D341Med (cell line): ENCODE measurements around the gene LY6G6D.

ENCODE experiments used
- DNase-seq: peaks from one replicate; pipeline ENCODE4 v3.0.0; 2012; ENCODE audit warnings: low spot score

Gene LY6G6D, protein sequence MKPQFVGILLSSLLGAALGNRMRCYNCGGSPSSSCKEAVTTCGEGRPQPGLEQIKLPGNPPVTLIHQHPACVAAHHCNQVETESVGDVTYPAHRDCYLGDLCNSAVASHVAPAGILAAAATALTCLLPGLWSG

DNA sequence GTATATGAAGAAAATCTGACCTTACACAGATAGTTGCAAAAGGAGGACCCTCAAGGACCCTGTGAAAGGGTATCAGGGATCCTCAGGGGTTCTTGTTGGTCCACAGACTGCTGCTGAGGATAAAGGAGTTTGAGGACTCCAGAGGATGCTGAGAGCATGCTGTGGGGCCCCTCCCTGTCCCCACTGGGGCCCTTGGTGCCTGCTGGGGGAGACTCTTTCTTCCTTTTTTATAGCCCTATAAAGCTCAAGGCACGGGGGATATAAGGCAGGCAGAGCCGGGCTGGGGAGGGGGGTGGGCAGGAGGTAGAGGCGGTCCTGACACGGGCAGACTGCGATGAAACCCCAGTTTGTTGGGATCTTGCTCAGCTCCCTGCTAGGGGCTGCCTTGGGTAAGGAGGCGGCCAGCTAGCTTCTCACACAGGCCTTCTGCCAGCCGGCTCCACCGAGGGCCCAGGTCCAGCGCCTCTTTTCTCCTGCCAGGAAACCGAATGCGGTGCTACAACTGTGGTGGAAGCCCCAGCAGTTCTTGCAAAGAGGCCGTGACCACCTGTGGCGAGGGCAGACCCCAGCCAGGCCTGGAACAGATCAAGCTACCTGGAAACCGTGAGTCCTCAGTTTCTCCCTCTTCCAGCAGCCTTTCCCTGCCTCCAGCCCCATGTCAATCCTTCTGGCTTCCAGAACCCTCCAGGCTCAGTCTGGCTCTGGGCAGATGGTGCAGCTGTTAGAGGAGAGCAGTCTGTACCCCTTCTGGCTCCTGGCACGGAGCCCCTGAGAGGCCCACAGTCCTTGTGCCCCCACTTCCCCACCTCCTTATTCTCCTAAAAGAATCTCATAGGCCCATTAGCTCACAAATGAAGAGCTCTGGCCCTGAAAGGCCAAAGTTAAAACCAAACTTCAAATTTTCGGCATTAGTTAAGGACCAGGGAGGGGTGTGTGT, at the start of gene LY6G6D:
Gene LY6G6D (plus strand): TSS at position 327 of the 937 bp plus-strand sequence. CDS start 8 bp downstream, at position 335.
- no peak for DNase-seq

DNA sequence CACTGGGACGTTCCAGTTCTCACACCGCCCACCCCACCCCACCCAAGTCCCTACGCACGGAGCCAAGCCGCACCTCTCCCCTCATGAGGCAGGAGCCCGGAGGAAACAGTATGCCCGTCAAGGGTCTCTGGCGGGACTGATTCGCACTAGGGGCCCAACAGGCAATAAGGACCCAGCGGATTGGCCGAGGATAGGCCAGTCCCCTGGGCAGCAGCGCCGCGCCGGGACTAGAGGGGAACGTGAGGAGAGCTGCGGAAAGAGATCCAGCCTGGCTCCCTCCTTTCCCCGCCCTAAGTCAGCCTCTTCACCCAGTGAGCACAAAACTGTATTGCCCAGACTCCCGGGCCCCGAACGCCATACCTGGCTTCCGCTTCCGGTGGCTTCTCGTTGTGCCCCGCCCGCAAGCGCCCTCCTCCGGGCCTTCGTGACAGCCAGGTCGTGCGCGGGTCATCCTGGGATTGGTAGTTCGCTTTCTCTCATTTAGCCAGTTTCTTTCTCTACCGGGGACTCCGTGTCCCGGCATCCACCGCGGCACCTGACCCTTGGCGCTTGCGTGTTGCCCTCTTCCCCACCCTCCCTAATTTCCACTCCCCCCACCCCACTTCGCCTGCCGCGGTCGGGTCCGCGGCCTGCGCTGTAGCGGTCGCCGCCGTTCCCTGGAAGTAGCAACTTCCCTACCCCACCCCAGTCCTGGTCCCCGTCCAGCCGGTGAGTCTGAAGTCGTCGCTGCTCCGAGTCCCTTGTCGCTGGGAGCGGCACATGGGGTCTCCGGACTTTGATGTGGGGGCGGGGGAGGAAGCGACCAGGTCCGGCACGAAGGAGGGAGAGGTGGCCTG, 49.4 kb upstream of the LY6G6D start, which contains the start of gene CSNK2B:
Gene CSNK2B (plus strand): TSS at position 580 of the 836 bp plus-strand sequence. CDS start 752 bp downstream, outside the sequence.
- DNase-seq: peak; percentile 95

DNA sequence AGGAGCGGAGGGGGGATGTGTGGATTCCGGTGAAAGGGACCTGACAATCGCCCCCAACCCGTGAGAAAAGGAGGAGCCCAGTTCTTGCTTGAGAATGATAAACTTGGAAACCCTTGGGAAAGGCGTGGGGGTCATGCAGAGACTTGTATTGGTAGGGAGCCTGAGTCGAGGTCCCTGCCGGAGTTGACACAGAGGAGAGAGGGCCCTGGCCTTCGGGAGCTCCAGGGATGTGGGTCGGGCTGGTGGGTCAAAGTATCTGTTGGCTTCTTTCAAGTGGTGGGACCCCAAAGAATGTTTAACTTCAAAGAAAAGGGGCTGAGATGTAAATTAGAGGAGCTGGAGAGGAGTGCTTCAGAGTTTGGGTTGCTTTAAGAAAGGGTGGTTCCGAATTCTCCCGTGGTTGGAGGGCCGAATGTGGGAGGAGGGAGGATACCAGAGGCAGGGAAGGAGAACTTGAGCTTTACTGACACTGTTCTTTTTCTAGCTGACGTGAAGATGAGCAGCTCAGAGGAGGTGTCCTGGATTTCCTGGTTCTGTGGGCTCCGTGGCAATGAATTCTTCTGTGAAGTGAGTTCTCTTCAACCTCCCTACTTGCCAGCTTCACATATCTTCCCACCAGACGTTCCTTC, 48.7 kb upstream of the LY6G6D start:
- no peak for DNase-seq

DNA sequence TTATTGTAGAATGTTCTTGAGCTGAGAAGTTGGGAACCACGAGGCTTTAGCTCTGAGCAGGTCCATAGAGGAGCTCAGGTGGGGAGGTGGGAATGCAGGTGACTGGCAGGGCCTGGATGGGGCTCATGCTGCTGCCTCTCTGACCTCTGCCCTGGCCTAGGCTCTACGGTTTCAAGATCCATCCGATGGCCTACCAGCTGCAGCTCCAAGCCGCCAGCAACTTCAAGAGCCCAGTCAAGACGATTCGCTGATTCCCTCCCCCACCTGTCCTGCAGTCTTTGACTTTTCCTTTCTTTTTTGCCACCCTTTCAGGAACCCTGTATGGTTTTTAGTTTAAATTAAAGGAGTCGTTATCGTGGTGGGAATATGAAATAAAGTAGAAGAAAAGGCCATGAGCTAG, 45.5 kb upstream of the LY6G6D start, which contains the start of gene LY6G5B:
Gene LY6G5B (plus strand): TSS at position 301 of the 400 bp plus-strand sequence. CDS start 975 bp downstream, outside the sequence.
- no peak for DNase-seq

DNA sequence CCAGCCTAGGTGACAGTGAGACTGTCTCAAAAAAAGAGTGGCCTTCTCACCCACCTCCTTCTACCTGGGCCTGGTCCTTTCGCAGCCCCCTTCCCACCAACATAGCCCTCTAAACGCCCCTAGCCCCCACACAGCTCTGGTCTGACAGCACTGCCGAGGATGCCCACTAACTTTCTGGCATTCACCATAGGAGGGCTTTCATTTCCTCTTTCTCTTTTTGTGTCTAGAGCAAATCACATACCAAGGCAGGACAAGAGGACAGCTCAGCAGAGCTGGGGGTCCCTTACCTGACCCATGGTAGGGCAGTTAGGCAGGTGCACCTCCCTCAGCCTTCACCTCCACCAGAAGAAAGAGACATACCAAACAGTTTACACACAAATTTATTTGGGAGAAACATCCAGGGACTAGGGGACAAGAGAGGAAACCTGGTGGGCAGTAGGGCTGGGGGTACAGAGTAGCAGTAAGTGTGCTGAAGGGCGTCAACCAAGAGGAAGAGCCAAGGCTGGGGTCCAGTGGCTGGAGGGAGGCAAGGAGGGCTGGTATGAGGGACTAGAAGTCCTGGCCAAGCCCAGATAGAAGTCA, 38.7 kb upstream of the LY6G6D start:
- no peak for DNase-seq

DNA sequence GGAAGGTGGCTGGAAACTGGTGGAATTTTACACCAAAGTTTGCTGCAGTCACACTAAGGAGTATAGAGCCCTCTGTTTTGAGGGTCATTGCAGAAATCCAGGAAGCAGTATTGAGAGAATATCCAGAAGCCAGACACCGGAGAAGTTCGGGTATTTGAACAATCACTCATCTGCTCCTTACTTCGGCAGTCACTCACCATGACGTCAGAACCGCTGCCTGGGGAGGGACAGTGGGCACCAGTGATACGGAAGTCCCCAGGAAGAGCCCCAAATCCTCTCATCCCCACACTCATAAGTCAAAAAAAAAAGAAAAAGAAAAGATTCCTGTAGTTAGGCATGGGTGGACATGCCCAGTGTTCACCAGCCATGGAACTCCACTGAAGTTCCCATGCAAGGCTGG, 38.2 kb upstream of the LY6G6D start:
- DNase-seq: no peak

DNA sequence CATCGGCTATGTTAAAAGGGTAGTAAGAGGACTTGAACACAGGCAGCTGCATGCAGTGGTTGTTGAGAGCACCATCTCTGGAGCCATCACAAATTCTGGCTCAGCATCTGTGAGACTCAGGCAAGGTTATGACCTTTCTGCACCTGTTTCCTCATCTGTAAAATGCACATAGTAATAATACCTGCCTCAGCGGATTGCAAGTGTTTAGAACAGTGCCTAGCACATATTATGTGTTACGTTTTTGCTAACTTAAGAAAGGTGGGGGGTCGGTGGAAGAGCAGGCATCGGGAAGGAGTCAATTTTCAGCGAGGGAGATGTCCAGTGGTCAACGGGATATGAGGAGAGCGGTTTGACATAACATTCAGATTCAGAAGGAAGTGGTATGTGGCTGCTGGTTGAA, 37.2 kb upstream of the LY6G6D start:
- no peak for DNase-seq

DNA sequence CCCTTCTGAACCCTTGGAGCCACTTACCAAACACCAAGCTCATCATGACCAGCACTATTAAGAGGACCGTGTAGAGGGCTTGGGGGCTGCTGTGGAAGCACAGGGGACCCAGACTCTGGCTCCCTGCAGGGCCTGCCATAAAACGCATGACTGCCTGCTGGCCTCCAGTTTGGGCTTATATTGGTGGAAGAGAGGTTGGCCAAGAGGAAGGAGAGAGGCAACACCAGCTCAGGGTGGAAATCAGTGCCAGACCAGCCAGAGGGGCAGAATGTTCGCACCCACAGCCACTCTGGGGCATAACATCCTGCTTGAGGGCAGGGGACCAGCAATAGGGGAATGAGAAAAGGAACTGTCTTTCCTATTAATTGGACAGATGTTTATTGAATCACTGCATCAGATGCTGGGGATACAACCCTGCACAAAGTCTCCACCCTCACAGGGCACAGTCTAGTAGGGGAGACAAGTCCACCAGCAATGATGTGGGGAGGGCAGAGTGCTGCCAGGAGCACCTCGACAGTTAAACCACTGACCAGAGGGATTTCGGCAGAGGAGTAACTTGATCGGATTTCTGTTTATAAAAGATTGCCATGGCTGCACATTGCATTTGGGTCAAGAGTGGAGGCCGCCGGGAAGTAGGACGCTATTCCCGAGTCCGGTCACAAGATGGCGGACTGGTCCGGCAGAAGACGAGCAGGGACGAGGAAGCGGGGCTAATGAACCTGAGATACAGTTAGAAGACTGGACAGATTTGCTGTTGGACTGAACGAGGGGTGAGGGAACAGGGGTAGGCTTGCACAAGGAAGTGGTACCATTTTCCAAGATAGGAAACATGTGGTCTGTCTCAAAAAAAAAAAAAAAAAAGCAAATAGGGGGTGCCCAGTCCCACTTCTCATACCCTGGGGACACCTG, 34.7 kb upstream of the LY6G6D start, which contains the start of gene LY6G5C:
Gene LY6G5C (minus strand): TSS at position 842 of the 909 bp plus-strand sequence. CDS start 694 bp downstream, at position 148.
- DNase-seq: peak; percentile 83

DNA sequence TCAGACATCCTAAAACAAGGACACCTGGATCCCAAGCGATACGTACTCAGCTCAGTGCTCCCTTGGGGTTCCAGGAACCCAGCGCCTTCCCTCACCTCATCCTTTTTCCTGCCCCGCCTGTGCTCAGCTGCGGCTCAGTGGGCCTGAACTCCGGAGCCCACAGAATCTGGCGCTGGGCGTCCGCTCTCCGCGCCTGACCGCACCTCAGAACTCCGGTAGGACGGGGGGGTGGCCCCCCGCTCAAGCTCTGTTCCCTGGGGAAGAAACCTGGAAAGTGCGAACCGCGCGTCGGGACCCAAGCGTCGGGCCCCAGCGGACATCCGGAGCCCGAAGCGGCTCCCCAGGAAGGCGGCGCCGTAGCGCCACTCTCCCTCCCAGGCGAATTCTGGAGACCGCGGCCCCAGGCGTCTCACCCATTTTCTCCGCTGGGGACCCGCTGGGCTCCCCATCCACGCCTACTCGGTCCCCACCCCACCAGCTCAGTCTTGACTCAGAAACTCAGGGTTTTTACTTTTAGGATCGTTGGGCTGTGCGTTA, 33.9 kb upstream of the LY6G6D start:
- DNase-seq: peak; percentile 46

DNA sequence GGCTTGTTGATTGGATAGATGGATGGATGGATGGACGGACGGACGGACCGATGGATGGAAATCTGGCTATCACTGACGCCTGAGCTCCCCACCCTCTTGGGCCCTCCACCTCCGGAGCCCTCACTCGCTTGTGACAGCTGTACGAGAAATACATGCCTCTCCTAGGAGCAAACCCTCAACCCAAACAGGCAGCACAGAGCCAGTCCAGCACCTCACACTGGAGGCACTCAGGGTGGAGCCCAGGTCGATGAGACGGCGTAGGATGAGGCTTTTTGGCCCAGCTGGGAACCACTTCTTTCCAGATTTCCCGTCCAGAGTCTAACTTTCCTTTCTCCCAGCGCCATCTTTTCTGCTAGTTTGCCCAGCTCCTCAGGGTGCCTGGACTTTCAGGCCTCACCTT, 31.6 kb upstream of the LY6G6D start:
- DNase-seq: no peak

DNA sequence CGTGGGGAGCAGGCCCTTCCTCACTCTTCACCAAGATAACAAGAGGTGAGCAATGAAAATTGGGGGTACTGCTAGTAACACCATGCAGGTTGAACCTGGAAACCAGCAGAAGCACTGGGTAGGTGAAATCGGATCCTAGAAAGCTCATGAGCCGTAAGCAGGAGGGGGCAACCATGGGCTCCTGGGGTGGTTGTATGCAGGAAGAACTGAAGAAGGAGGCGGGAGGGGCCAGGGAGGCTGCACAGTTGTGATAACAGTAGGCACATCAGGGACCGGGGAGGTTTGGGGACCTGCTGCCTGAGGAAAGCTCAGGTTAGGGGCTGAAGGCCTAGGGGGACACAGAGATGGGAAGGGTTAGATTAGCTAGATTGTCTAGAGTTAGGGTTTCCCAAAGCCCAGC, 28.7 kb upstream of the LY6G6D start:
- no peak for DNase-seq

DNA sequence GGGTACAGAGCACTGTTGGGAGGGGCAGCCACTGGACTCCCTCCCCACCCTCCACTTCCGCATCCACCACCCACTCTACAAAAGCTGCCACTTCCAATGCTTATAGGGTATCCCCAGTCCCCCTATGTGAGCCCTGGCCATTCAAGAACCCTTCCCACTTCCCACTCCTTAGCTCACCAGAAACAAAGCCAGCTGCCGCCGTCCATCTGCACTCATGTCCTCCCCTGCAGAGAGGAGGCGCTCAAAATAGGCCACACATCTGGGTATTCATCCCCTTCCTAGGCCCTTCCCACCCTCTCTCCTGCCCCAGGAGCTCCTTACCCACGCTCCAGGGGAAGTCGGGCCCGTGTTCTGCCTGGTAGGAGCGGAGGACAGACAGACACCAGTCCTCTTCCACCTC, 27.8 kb upstream of the LY6G6D start:
- DNase-seq: no peak

DNA sequence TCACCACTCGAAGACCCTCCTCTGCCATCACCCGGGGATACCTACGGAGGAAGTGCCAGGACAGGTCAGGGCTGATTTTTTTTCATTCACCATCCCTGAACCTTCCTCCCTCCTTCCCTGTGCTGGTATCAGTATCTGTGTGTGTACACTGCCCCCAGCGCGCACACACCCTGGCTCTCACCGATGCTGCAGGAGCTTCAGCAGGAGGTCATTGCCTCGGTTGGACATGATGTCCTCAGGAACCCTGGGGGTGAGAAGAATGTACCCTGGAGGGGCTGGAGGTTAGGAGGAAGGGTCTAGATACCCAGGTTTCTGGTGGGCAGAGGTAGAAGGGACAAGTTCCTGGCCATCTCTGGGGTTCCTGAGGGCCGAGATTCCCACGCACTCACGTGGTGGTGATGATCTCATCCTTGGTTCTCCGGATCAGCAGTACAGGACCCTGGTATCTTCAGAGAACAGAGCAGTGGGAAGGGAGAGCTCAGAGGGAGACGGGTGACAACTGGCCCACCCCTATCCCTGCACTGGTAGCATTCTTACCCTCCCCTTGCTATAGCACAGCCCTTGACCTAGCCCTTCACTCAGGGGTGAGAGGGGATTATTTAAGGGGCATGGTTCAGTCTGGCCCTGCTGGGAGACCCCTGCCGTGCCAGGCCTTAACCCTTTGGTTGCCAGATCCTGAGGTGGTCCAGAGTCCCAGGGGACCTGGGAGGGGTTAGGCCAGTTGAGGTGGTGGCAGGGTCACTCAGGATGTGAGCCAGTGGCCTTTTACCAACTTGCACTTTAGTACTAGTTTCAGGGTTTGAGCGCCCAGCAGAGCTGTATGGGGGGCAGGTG, 27.1 kb upstream of the LY6G6D start:
- no peak for DNase-seq

DNA sequence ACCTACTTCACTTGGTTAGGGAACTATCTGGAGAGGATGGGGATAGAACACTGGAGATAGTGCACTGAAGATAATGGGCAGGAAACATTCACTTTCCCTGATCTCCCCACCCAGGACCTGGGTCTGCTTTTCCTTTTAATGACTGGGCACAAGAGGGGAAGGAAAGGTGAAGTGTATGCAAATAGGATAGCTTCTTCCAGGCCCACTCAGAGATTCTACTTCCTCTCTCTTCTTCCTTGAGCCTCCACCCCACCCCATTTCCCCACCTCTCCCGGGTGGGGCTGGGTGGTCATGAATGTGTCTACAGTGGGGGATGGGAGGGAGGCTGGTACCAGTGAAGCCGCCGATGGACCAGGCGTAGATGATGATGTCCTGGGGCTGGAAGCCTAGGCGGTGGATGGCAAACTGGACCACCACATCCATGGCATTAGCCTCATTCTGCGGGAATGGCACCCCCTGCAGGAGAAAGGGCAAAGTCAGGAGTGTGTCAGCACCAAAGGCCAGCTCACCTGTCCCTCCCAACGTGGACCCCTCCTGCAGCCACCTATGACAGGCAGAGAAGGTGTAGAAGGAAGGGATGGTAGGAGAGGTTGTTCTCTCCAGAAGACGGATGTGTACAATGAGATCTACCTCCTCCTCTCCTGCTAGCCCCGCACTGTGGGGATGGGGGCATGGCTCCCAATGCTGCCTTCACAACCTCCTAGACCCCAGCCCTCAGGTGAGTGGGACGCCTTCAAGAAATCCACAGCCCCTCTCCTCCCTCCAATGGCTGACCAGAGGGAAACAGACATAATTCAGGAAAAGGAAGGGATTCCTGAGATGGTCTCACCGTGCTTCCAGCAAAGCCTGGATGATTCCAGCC, 25.7 kb upstream of the LY6G6D start:
- DNase-seq: no peak

DNA sequence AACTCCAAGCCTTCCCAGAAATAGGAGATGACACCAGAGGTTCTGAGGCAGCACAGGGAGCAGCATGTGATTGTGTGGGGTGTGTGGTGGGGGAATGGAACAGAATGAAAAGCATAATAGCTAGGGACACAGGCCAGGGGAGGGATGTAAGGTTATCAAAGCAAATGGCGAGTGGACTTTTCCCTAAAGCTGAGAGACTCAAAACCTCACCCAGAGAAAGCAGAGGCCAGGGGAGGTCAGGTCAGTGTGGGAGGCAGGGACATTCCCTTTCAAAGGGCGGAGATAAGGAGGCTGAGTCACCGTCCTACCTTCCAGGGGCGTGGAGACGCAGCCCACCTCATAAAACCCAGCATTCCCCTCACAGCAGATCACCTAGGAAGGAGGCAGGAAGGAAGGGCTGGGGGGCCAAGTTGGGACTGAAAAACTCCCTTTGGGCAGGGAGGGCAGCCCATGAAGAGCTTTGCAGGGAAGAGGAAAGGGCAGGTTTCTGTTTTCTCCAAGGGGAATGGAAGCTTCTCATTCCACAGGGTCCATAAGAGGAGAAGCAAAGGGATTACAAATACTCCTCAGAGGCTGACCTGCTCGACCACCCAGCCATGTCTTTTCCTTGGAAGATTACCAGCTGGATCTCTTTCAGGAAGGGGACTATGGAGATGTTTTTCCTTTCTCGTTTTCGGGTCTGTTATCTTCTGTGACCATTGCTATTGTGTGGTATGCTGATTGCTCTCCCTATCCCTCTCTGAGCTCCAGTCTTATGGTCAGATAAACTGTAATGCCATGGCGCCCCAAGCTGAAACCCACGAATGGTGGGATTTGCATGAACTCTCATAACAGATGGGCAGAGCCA, 24.7 kb upstream of the LY6G6D start:
- no peak for DNase-seq

DNA sequence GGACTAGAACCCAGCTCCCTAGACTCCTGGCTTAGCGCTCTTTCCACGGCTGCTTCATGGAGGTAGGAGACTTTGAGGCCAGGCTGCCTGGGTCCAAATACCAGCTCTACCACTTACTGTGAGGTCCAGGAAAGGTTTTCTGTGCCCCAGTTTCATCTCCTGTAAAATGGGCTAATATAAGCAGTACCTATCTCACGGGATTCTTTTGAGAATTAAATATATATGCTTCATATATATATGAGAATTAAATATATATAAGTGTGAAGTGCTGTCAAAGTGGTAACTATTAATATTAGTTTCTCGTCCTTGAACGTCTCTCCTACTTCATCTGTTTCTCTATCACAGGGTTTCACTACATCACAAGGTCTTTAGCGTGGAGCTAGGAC, 24.1 kb upstream of the LY6G6D start:
- no peak for DNase-seq

DNA sequence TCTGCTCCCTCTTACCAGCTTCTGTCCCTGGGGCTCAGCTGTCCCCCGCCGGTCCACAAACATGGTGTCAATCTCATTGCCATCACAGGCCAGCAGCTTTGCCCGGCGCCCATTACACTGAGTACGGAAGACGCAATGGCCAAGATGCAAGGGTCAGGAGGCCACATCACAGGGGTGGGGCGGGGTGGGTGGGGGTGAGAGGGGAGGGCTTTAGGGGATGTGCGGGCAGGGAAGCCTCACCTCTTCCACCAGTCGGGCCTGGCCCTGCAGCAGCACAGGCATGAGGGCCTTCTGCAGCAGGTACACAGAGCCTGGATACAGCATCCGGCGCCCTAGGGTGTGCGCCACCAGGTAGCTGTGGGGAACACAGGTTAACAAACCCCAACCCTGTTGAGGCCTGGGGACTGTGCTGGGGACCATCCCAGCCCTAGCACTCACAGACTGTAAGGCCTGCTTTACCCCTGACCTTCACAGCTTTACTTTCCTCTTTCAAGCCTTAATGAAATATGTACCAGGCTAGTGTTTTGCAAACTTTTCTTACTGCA, 23.5 kb upstream of the LY6G6D start:
- DNase-seq: no peak
